H1 (cell line): ENCODE results near the gene RIPOR3. TPM values are rescaled to one million over a fixed set of nuclear protein-coding genes. Genes with fewer than 3 reads are reported as not detected.

Source experiments
- CTCF ChIA-PET: fragments of 300-600 bp; sonication (Branson Sonifier 250); formaldehyde crosslinking; loops from one replicate; lab custom pipeline; 2021; ENCODE audit not compliant: partially characterized antibody; lab: Charles Lee
- POLR2A ChIA-PET: fragments of 300-600 bp; sonication (Branson Sonifier 250); formaldehyde crosslinking; loops from one replicate; lab custom pipeline; 2021; ENCODE audit warnings: inconsistent platforms; ENCODE audit not compliant: partially characterized antibody; lab: Charles Lee
- DNase-seq, 2 experiments: peaks; one replicate each; pipeline versions ENCODE4 v3.0.0 to v3.0.0-alpha.2; 2010 to 2022; ENCODE audit warnings: low spot score in 2 of 2, low read depth in 1 of 2, mixed read lengths in 1 of 2
- FAIRE-seq: peaks from 2 replicates; lab custom pipeline; 2011; peaks lifted over from hg19 to GRCh38; lab: Jason Lieb, UNC
- H2AFZ ChIP-seq: 2 replicates; pipeline ENCODE4 v1.8.1; 2012; ENCODE audit warnings: low read length, inconsistent platforms
- H2AK5ac ChIP-seq: 2 replicates; pipeline ENCODE4 v1.6.1; 2013; ENCODE audit warnings: low read depth, low read length
- H2BK120ac ChIP-seq: replicated peaks from 2 replicates; pipeline ENCODE3; 2013; ENCODE audit warnings: low read depth, low read length, inconsistent platforms
- H2BK12ac ChIP-seq: 2 replicates; pipeline ENCODE4 v1.6.1; 2013; ENCODE audit warnings: low read depth, low read length
- H2BK15ac ChIP-seq: 2 replicates; pipeline ENCODE4 v1.6.1; 2013; ENCODE audit warnings: low read length
- H2BK20ac ChIP-seq: 2 replicates; pipeline ENCODE4 v1.6.1; 2013; ENCODE audit warnings: low read length
- H2BK5ac ChIP-seq: 2 replicates; pipeline ENCODE4 v1.6.1; 2013; ENCODE audit warnings: low read depth, low read length
- H3K14ac ChIP-seq: 2 replicates; pipeline ENCODE4 v1.6.1; 2013; ENCODE audit warnings: inconsistent platforms; ENCODE audit not compliant: insufficient read length
- H3K18ac ChIP-seq: 2 replicates; pipeline ENCODE4 v1.6.1; 2013; ENCODE audit warnings: low read length; ENCODE audit errors: extremely low read depth
- H3K23ac ChIP-seq: 2 replicates; pipeline ENCODE4 v1.6.1; 2013; ENCODE audit warnings: inconsistent platforms; ENCODE audit not compliant: insufficient read length
- H3K23me2 ChIP-seq: 2 replicates; pipeline ENCODE4 v1.6.1; 2013; ENCODE audit warnings: low read depth, low read length
- H3K27ac ChIP-seq: 2 replicates; pipeline ENCODE4 v1.6.1; 2011; ENCODE audit warnings: low read depth, low read length, inconsistent platforms
- H3K27me3 ChIP-seq, 4 experiments: replicated peaks in 1 of 4; 1 replicate in 1 of 4; 2 replicates in 3 of 4; pipeline versions ENCODE4 v1.6.1 to v1.8.1; 2011 to 2013; ENCODE audit warnings: low read length in 3 of 4, mild to moderate bottlenecking in 3 of 4, inconsistent platforms in 2 of 4, mixed read lengths in 2 of 4, moderate library complexity in 1 of 4; ENCODE audit not compliant: control insufficient read depth in 3 of 4, insufficient read depth in 3 of 4; ENCODE audit errors: extremely low read depth in 1 of 4
- H3K36me3 ChIP-seq, 4 experiments: 2 replicates each; pipeline versions ENCODE4 v1.6.1 to v1.8.1; 2011 to 2013; ENCODE audit warnings: mild to moderate bottlenecking in 4 of 4, low read length in 3 of 4, moderate library complexity in 2 of 4, control low read depth in 1 of 4, inconsistent platforms in 1 of 4; ENCODE audit not compliant: insufficient read depth in 4 of 4, control insufficient read depth in 2 of 4
- H3K4ac ChIP-seq: replicated peaks from 2 replicates; pipeline ENCODE3; 2013; ENCODE audit warnings: low read length, low read depth, mixed read lengths, inconsistent platforms; ENCODE audit not compliant: insufficient read length
- H3K4me1 ChIP-seq, 4 experiments: replicated peaks in 1 of 4; 1 replicate in 1 of 4; 2 replicates in 3 of 4; pipeline versions ENCODE4 v1.6.1 to v1.8.1; 2011 to 2013; ENCODE audit warnings: low read length in 3 of 4, inconsistent platforms in 2 of 4, mixed read lengths in 1 of 4; ENCODE audit not compliant: insufficient read depth in 4 of 4, control insufficient read depth in 3 of 4
- H3K4me2 ChIP-seq, 2 experiments: 2 replicates each; pipeline versions ENCODE4 v1.6.1 to v1.8.1; 2011 to 2013; ENCODE audit warnings: low read depth in 2 of 2, low read length in 2 of 2, control low read depth in 1 of 2, inconsistent platforms in 1 of 2, mild to moderate bottlenecking in 1 of 2; ENCODE audit not compliant: insufficient read depth in 1 of 2
- H3K4me3 ChIP-seq, 4 experiments: fragments of 200-600, 300-600 bp in 1 of 4; sonication (generic), shearing (Covaris generic), sonication (Bioruptor Twin) in 1 of 4; 2 replicates each; pipeline versions ENCODE4 v1.5.1 to v1.8.1; 2011 to 2016; ENCODE audit warnings: low read length in 4 of 4, low read depth in 3 of 4, control low read depth in 2 of 4, inconsistent platforms in 2 of 4, mild to moderate bottlenecking in 2 of 4, mixed read lengths in 1 of 4, moderate library complexity in 1 of 4; ENCODE audit not compliant: insufficient read depth in 2 of 4; ENCODE audit errors: extremely low read depth in 1 of 4
- H3K56ac ChIP-seq: replicated peaks from 2 replicates; pipeline ENCODE3; 2013; ENCODE audit warnings: low read depth, mild to moderate bottlenecking, mixed read lengths, low read length, inconsistent platforms; ENCODE audit not compliant: insufficient read length
- H3K79me1 ChIP-seq: 2 replicates; pipeline ENCODE4 v1.6.1; 2013; ENCODE audit warnings: low read depth, low read length, control low read depth
- H3K79me2 ChIP-seq, 2 experiments: 2 replicates each; pipeline versions ENCODE4 v1.6.1 to v1.8.1; 2012 to 2013; ENCODE audit warnings: low read length in 2 of 2, mild to moderate bottlenecking in 2 of 2, inconsistent platforms in 1 of 2; ENCODE audit not compliant: insufficient read depth in 2 of 2, control insufficient read depth in 1 of 2
- H3K9ac ChIP-seq, 4 experiments: replicated peaks in 1 of 4; 1 replicate in 1 of 4; 2 replicates in 3 of 4; pipeline versions ENCODE4 v1.6.1 to v1.8.1; 2011 to 2013; ENCODE audit warnings: low read depth in 3 of 4, low read length in 3 of 4, control low read depth in 2 of 4, mild to moderate bottlenecking in 2 of 4, moderate library complexity in 2 of 4, inconsistent platforms in 1 of 4; ENCODE audit errors: extremely low read depth in 1 of 4
- H3K9me3 ChIP-seq, 2 experiments: 2 replicates each; pipeline versions ENCODE4 v1.6.1 to v1.8.1; 2012 to 2013; ENCODE audit warnings: mild to moderate bottlenecking in 2 of 2, moderate library complexity in 2 of 2, control low read depth in 1 of 2, inconsistent platforms in 1 of 2, low read depth in 1 of 2, low read length in 1 of 2, mixed read lengths in 1 of 2; ENCODE audit not compliant: insufficient read depth in 2 of 2
- H4K20me1 ChIP-seq, 2 experiments: replicated peaks in 1 of 2; 2 replicates each; pipeline versions ENCODE3 to v1.8.1; 2011 to 2013; ENCODE audit warnings: inconsistent platforms in 2 of 2, low read length in 2 of 2, mild to moderate bottlenecking in 1 of 2; ENCODE audit not compliant: insufficient read depth in 2 of 2, control insufficient read depth in 1 of 2
- H4K5ac ChIP-seq: 2 replicates; pipeline ENCODE4 v1.6.1; 2013; ENCODE audit warnings: low read length, low read depth, mixed read lengths, inconsistent platforms; ENCODE audit not compliant: insufficient read length
- H4K8ac ChIP-seq: 2 replicates; pipeline ENCODE4 v1.8.0; 2013; ENCODE audit warnings: mild to moderate bottlenecking, moderate library complexity, low read length, inconsistent platforms; ENCODE audit not compliant: insufficient read depth; ENCODE audit errors: extremely low read depth
- H4K91ac ChIP-seq: replicated peaks from 2 replicates; pipeline ENCODE3; 2013; ENCODE audit warnings: low read length, mixed read lengths, inconsistent platforms; ENCODE audit not compliant: insufficient read length
- CBX5 ChIP-seq: fragments of 300-800, 300-1000 bp; sonication (generic); IDR thresholded peaks from 2 replicates; pipeline ENCODE4 v1.7.1; 2016; ENCODE audit warnings: antibody characterized with exemption, low read length, low read depth
- CHD2 ChIP-seq: IDR thresholded peaks from 2 replicates; pipeline ENCODE4 v1.6.1; 2012; ENCODE audit warnings: low read length, improper control_type of control experiment
- CREB1 ChIP-seq: IDR thresholded peaks from 2 replicates; pipeline ENCODE4 v1.6.1; 2012; ENCODE audit warnings: inconsistent platforms
- KDM1A ChIP-seq: fragments of 200-600, 300-600 bp; sonication (generic); IDR thresholded peaks from 2 replicates; pipeline ENCODE4 v1.7.1; 2016; ENCODE audit warnings: mild to moderate bottlenecking, low read length, borderline replicate concordance
- POU5F1 ChIP-seq: IDR thresholded peaks from 2 replicates; pipeline ENCODE4 v1.6.1; 2011; ENCODE audit warnings: low read depth, mild to moderate bottlenecking, low read length, moderate library complexity
- RBBP5 ChIP-seq: IDR thresholded peaks from 2 replicates; pipeline ENCODE4 v1.7.1; 2012; ENCODE audit warnings: low read depth, mild to moderate bottlenecking, inconsistent platforms, low read length, moderate library complexity, borderline replicate concordance
- SIX5 ChIP-seq: IDR thresholded peaks from 2 replicates; pipeline ENCODE4 v1.6.1; 2011; ENCODE audit warnings: mild to moderate bottlenecking, low read depth, low read length
- WGBS, 2 experiments: shearing (Covaris generic) in 1 of 2; methylation state at CpG; one replicate each; pipeline versions ENCODE4 v1.1.6 to v1.1.7; 2013 to 2015; ENCODE audit warnings: low lambda C conversion rate in 2 of 2, mixed read lengths in 2 of 2, inconsistent platforms in 1 of 2, low coverage in 1 of 2, missing lambda C conversion rate in 1 of 2; ENCODE audit not compliant: insufficient replicate concordance in 2 of 2, insufficient coverage in 1 of 2, insufficient read length in 1 of 2; ENCODE audit errors: extremely low coverage in 1 of 2, missing lambda C conversion rate in 1 of 2; 5-methylcytosine and 5-hydroxymethylcytosine counted together
- polyA plus RNA-seq, 7 experiments: library from polyadenylated mRNA; depleted of rRNA in 3 of 7; stranded (reverse) in 5 of 7; unstranded in 2 of 7; fragments of >200 nt in 5 of 7; fragments of 200-250 nt in 2 of 7; gene quantifications; 1 replicate in 5 of 7; 2 replicates in 1 of 7; 4 replicates in 1 of 7; pipeline versions ENCODE4 v1.2.1 to v1.2.3, GENCODE V29; 2011 to 2013; ENCODE audit warnings: missing spikeins in 2 of 7, mixed read lengths in 2 of 7
- total RNA-seq: library from RNA; stranded (reverse); fragmentation: NEBNext Ultra II Directional; extraction: Animal tissue kit (Norgen Biotek cat#: 25700); gene quantifications from 2 replicates; pipeline ENCODE4 v1.2.1, GENCODE V29; 2021

The RIPOR3 gene
- total and polyA plus RNA-seq, 2 of the 8 experiments (the other 6 are each of a cell fraction or from before 2014, with no cell fraction given), result 3.6 to 4.5 TPM

- FAIRE-seq, result no peak
- CTCF ChIA-PET, result interaction anchor here (1.3 to 3.8 kb wide), 4 partner anchors 12 to 26 kb away, joined by 3 to 14 read pairs (median 6); no protein-coding TSS in a partner anchor
Measured at GRCh38 chr20:50651676-50652075, 39.7 kb downstream of the RIPOR3 start.

More at GRCh38 chr20:50651676-50652075, 39.7 kb downstream of the RIPOR3 start:
- H3K23ac ChIP-seq, result no peak overlapping the region
- no peak overlapping the region for H3K18ac ChIP-seq
- no peak overlapping the region for H3K27ac ChIP-seq
- H2BK12ac ChIP-seq, result no peak overlapping the region
- H2BK5ac ChIP-seq, result no peak overlapping the region
- H4K20me1 ChIP-seq, result no peaks in the 10 kb centered on the region
- H3K23me2 ChIP-seq, result no peaks in the 10 kb centered on the region; the same call in 1 of the 2 replicates
- H3K9ac ChIP-seq, result no peak overlapping the region
- H2AFZ ChIP-seq, result no peak overlapping the region
- no peak overlapping the region for H3K4me2 ChIP-seq
- H3K4me1 ChIP-seq, result no peaks in the 10 kb centered on the region
- TF ChIP-seq POU5F1, result no peak
- TF ChIP-seq CHD2, result no peak
- no peak for TF ChIP-seq KDM1A
- no peak for TF ChIP-seq CREB1
- no peak for TF ChIP-seq SIX5
- TF ChIP-seq CBX5, result no peak
- TF ChIP-seq RBBP5, result no peak
- POLR2A ChIA-PET, result interaction anchor here (0.7 to 1.1 kb wide), 2 partner anchors 9 to 79 kb away, joined by 3 read pairs; no protein-coding TSS in a partner anchor
- H3K56ac ChIP-seq, result no peak overlapping the region
- no peaks in the 10 kb centered on the region for H3K79me2 ChIP-seq
- peaks cover 8 to 9% of the 10 kb centered on the region in 2 experiments for H3K9me3 ChIP-seq
- no peak overlapping the region for H2BK120ac ChIP-seq
- no peak overlapping the region for H3K4ac ChIP-seq
- no peak overlapping the region for H4K5ac ChIP-seq
- H3K4me3 ChIP-seq, result no peak overlapping the region
- H2BK15ac ChIP-seq, result no peak overlapping the region
- no peaks in the 10 kb centered on the region for H3K79me1 ChIP-seq
- 90% methylated on average over 4 of the region's 4 CpGs; no CpG with 5 or more reads in 1 of the 2 experiments for WGBS, 2 experiments
- H4K91ac ChIP-seq, result no peak overlapping the region
- no peaks in the 10 kb centered on the region; a peak in 1 of 8 replicates for H3K36me3 ChIP-seq
- no peaks in the 10 kb centered on the region for H3K27me3 ChIP-seq
- H4K8ac ChIP-seq, result no peak overlapping the region
- H3K14ac ChIP-seq, result no peak overlapping the region
- DNase-seq, result no peak
- H2AK5ac ChIP-seq, result no peak overlapping the region
- H2BK20ac ChIP-seq, result no peak overlapping the region
